ENCODE measurements around the gene MRM2. TPM values are rescaled to one million over a fixed set of nuclear protein-coding genes. Genes with fewer than 3 reads are reported as not detected.

The MRM2 gene
- total and polyA plus RNA-seq, 4 donors = 9.7 to 14.9 (median 11.8) TPM

- TF ChIP-seq ZBTB33 (IDR thresholded peaks at IDR 0.05) (no peak), FOXA1 (IDR thresholded peaks at IDR 0.05) (no peak), EGR1 (IDR thresholded peaks at IDR 0.05; ENCODE audit: low read depth in 2 of 2) (no peak), YY1 (IDR thresholded peaks at IDR 0.05) (no peak), NR2F2 (IDR thresholded peaks at IDR 0.05) (no peak)
Observed at GRCh38 chr7:2211926-2212325, 30.1 kb downstream of the MRM2 start (continued).

- TF ChIP-seq ATF3 (IDR thresholded peaks at IDR 0.05) (no peak), CTCF (IDR thresholded peaks at IDR 0.05; ENCODE audit: low read depth, low read length, missing input control) (no peak), REST (IDR thresholded peaks at IDR 0.05) (no peak)
Observed at GRCh38 chr7:2211259-2211880, 30.6 kb downstream of the MRM2 start.

DNA sequence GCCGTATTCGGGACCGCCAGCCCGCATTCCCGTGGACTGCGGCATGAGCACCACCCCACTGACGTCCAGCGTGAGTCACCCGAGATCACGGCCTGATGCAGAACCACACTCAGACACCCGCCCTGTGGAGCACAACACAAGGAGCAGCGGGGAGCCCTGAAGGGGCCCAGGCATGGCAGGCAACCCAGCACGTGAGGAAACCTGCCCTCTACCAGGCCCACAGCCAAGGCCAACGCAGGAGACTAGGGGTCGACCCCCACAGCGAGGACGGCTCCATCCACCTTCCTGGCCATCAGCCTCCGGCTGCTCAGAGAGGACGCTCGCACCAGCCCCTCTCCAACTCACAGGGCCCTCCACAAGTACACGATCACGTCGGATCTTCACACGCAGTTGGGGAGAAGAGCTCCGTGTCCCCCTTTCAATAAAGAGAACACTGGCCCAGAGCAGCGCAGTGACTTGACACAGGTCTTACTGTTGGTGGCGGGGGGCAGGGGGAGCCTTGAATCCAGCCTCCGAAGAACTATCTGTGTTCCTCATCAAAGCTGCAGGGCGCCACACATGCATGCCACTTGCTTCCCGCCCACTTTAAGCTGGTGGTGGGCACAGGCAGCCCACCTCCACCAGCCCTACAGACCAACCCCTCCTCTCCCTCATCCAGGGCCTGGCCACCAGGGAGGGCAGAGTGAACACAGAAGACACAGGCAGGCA is 31.3 kb downstream of the MRM2 start:
- Histone ChIP-seq H3K36me3 (ENCODE audit: control insufficient read depth in 4 of 4, insufficient read depth in 3 of 4, low read depth in 1 of 4, low read length in 3 of 4) (peaks cover 3 to 50% (median 15%) of the 10 kb centered on the region in 4 donors), H3K9ac (ENCODE audit: low read depth in 1 of 2, low read length in 2 of 2) (no peak overlapping the region), H3K27ac (ENCODE audit: low read depth in 1 of 2, low read length in 2 of 2) (no peak overlapping the region), H3K9me3 (ENCODE audit: control insufficient read depth in 4 of 4, low read length in 3 of 4) (no peaks in the 10 kb centered on the region), H3K27me3 (ENCODE audit: control insufficient read depth in 4 of 4, insufficient read depth in 4 of 4, low read length in 3 of 4) (no peaks in the 10 kb centered on the region), H3K4me1 (ENCODE audit: control insufficient read depth in 4 of 4, insufficient read depth in 4 of 4, low read length in 3 of 4) (no peaks in the 10 kb centered on the region), H3K4me3 (ENCODE audit: low read depth in 1 of 3, low read length in 3 of 3) (no peak overlapping the region)
- 96% methylated on average over 30 of the region's 30 CpGs for WGBS
- DNase-seq (ENCODE audit: low spot score) = no peak
- TF ChIP-seq ZBTB33 (IDR thresholded peaks at IDR 0.05) (no peak), RXRA (IDR thresholded peaks at IDR 0.05) (no peak), HNF4A (conservative IDR thresholded peaks at IDR 0.05) (no peak), RAD21 (IDR thresholded peaks at IDR 0.05) (no peak), FOXA1 (IDR thresholded peaks at IDR 0.05) (no peak), GABPA (IDR thresholded peaks at IDR 0.05 in 1 of 2, conservative IDR thresholded peaks at IDR 0.05 in 1 of 2) (no peak), FOXA2 (IDR thresholded peaks at IDR 0.05) (no peak), ATF3 (IDR thresholded peaks at IDR 0.05) (no peak), YY1 (IDR thresholded peaks at IDR 0.05) (no peak), TAF1 (conservative IDR thresholded peaks at IDR 0.05) (no peak), JUND (IDR thresholded peaks at IDR 0.05) (no peak), EGR1 (IDR thresholded peaks at IDR 0.05; ENCODE audit: low read depth in 2 of 2) (no peak), SP1 (IDR thresholded peaks at IDR 0.05) (no peak), HNF4G (IDR thresholded peaks at IDR 0.05) (no peak)
- TF ChIP-seq, protein P1, sequence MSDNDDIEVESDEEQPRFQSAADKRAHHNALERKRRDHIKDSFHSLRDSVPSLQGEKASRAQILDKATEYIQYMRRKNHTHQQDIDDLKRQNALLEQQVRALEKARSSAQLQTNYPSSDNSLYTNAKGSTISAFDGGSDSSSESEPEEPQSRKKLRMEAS (IDR thresholded peaks at IDR 0.05) = no peak

More at GRCh38 chr7:2211259-2211880, 30.6 kb downstream of the MRM2 start:
- Histone ChIP-seq H3K27ac (ENCODE audit: low read depth in 1 of 2, low read length in 2 of 2) (no peak overlapping the region), H3K9me3 (ENCODE audit: control insufficient read depth in 4 of 4, low read length in 3 of 4) (no peaks in the 10 kb centered on the region), H3K4me1 (ENCODE audit: control insufficient read depth in 4 of 4, insufficient read depth in 4 of 4, low read length in 3 of 4) (no peaks in the 10 kb centered on the region), H3K36me3 (ENCODE audit: control insufficient read depth in 4 of 4, insufficient read depth in 3 of 4, low read depth in 1 of 4, low read length in 3 of 4) (peaks cover 3 to 56% (median 20%) of the 10 kb centered on the region in 4 donors), H3K4me3 (ENCODE audit: low read depth in 1 of 3, low read length in 3 of 3) (no peak overlapping the region), H3K9ac (ENCODE audit: low read depth in 1 of 2, low read length in 2 of 2) (no peak overlapping the region), H3K27me3 (ENCODE audit: control insufficient read depth in 4 of 4, insufficient read depth in 4 of 4, low read length in 3 of 4) (no peaks in the 10 kb centered on the region)
- 95% methylated on average over 15 of the region's 15 CpGs for WGBS
- DNase-seq (ENCODE audit: low spot score) = no peak
